ENCODE results near the gene DEGS2. TPM values are rescaled to one million over a fixed set of nuclear protein-coding genes. Genes with fewer than 3 reads are reported as not detected.

Gene DEGS2
- total and polyA plus RNA-seq, 4 experiments from 2014 or later: 0.14 to 0.81 TPM; not detected in 2

DNA sequence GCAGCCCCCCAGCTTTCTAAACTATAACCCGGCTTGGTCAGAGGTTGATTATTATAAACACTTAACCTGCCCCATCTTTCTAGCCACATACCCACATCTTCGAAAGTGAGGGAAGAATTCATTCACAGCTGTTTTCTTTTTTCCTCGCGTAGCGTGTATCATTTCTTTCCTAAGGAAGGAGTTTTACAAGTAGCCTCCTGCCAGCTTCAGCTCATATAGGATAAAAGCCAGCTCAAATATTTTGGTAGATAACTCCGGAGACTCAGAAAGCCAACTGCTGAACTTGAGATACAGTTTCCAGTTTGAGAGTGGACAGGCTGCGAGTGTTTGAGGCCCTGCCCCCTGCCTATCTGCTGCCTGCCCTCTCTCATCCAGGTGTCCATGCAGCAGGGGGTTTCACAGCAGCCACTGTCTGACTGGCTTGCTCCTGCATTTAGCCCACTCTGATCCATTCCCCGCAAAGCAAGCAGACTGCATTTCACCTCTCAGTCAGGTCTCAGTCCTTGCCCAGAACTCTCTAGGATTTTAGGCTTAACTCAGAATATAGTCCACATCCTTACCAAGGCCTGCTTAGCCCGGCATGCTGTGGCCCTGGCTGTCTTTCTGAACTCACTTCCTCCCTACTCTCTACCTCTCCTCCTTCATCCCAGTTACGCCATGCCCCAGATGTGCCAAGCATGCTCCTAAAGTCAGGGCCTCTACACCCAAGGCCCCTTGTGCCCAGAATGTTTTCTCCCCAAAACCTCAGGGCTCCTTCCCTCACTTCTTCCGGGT lies 47.3 kb downstream of the DEGS2 start:
- no peaks in the 10 kb centered on the region for H3K27me3 ChIP-seq (ENCODE audit: insufficient read depth, low read length)
- POLR2A ChIA-PET (ENCODE audit: partially characterized antibody): interaction anchor here (1.0 to 34.5 kb wide), 3 partner anchors 29 to 81 kb away, joined by 3 to 941 read pairs (median 410); partner anchors contain the start of gene EVL
- H3K4me3 Mint-ChIP-seq: peak overlapping the region in 1 of 8 donors; percentile 35
- H3K36me3 Mint-ChIP-seq: peaks cover 54 to 86% of the 10 kb centered on the region in 2 donors
- peaks cover 33 to 56% (median 43%) of the 10 kb centered on the region in 4 donors for H3K4me1 Mint-ChIP-seq
- H3K27me3 Mint-ChIP-seq: no peaks in the 10 kb centered on the region
- H3K36me3 ChIP-seq (ENCODE audit: insufficient read depth, low read length): peaks cover 89% of the 10 kb centered on the region
- intact Hi-C loops (cut with micrococcal nuclease): no loop called here
- H3K9me3 Mint-ChIP-seq: no peaks in the 10 kb centered on the region
- DNase-seq: no peak
- H3K9me3 ChIP-seq (ENCODE audit: control insufficient read depth in 1 of 2, low read length in 2 of 2): no peaks in the 10 kb centered on the region
- no peak overlapping the region for H3K4me3 ChIP-seq (ENCODE audit: low read length in 2 of 2)
- peaks cover 43% of the 10 kb centered on the region for H3K4me1 ChIP-seq (ENCODE audit: insufficient read depth, low read length)
- peak overlapping the region; percentile 63 to 93 (median 86) for H3K27ac Mint-ChIP-seq
- CTCF ChIA-PET (ENCODE audit: partially characterized antibody): interaction anchor here (1.2 to 49.4 kb wide), 4 partner anchors 9 to 56 kb away, joined by 3 to 1350 read pairs (median 66); partner anchors contain the start of gene EVL
- no peak overlapping the region for H3K27ac ChIP-seq (ENCODE audit: low read depth, low read length)

DNA sequence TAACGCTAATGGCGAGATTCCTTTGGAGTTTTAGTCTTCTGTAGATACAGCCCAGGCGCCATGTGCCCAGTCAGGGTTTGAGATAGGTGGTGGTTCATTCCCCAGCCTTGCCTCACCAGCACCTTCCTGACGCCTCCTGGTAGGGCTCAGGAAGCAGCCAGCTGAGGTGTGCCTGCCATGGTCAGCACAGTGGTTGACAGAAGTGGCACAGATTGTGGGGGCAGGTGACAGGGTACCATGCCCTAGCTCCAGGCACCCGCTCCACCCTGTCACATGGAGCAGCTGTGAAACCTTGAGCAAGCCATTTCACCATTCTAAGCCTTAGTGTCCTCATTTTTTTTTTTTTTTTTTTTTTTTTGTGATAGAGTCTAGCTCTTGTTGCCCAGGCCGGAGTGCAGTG lies 48.6 kb downstream of the DEGS2 start:
- Histone ChIP-seq H3K36me3 (ENCODE audit: insufficient read depth, low read length) (peaks cover 86% of the 10 kb centered on the region), H3K27me3 (ENCODE audit: insufficient read depth, low read length) (no peaks in the 10 kb centered on the region), H3K27ac (ENCODE audit: low read depth, low read length) (peak overlapping the region; percentile 1), H3K4me1 (ENCODE audit: insufficient read depth, low read length) (peaks cover 56% of the 10 kb centered on the region), H3K9me3 (ENCODE audit: control insufficient read depth in 1 of 2, low read length in 2 of 2) (no peaks in the 10 kb centered on the region), H3K4me3 (ENCODE audit: low read length in 2 of 2) (no peak overlapping the region)
- intact Hi-C loops (cut with micrococcal nuclease): no loop called here
- peaks cover 55 to 88% of the 10 kb centered on the region in 2 donors for H3K36me3 Mint-ChIP-seq
- no peaks in the 10 kb centered on the region for H3K27me3 Mint-ChIP-seq
- no peaks in the 10 kb centered on the region for H3K9me3 Mint-ChIP-seq
- no peak overlapping the region for H3K4me3 Mint-ChIP-seq
- ChIA-PET POLR2A (ENCODE audit: partially characterized antibody) (interaction anchor here (0.9 to 34.5 kb wide), 5 partner anchors 8 to 82 kb away, joined by 3 to 941 read pairs (median 5); partner anchors contain the start of gene EVL), CTCF (ENCODE audit: partially characterized antibody) (interaction anchor here (0.7 to 49.4 kb wide), 4 partner anchors 27 to 82 kb away, joined by 3 to 1350 read pairs (median 66); partner anchors contain the start of gene EVL)
- peak overlapping the region in 3 of 7 donors; percentile 22 to 95 (median 51) for H3K27ac Mint-ChIP-seq
- H3K4me1 Mint-ChIP-seq: peaks cover 43 to 64% (median 51%) of the 10 kb centered on the region in 4 donors
- DNase-seq: no peak

- H3K27ac Mint-ChIP-seq: peak overlapping the region in 3 of 7 donors; percentile 37 to 96 (median 95)
- H3K27me3 Mint-ChIP-seq: no peaks in the 10 kb centered on the region
- ChIA-PET POLR2A (ENCODE audit: partially characterized antibody) (interaction anchor here (0.9 to 34.5 kb wide), 5 partner anchors 9 to 127 kb away, joined by 3 to 941 read pairs (median 5); partner anchors contain the start of gene EVL), CTCF (ENCODE audit: partially characterized antibody) (interaction anchor here (1.9 to 49.4 kb wide), 7 partner anchors 13 to 127 kb away, joined by 6 to 1350 read pairs (median 23); partner anchors contain the start of gene EVL)
- no peaks in the 10 kb centered on the region for H3K9me3 ChIP-seq (ENCODE audit: control insufficient read depth in 1 of 2, low read length in 2 of 2)
- no peak overlapping the region for H3K4me3 ChIP-seq (ENCODE audit: low read length in 2 of 2)
- peak overlapping the region in 1 of 8 donors; percentile 10 for H3K4me3 Mint-ChIP-seq
- H3K9me3 Mint-ChIP-seq: no peaks in the 10 kb centered on the region
- intact Hi-C loops (cut with micrococcal nuclease): no loop called here
- no peak for DNase-seq
- peaks cover 51 to 77% (median 62%) of the 10 kb centered on the region in 4 donors for H3K4me1 Mint-ChIP-seq
- H3K4me1 ChIP-seq (ENCODE audit: insufficient read depth, low read length): peaks cover 68% of the 10 kb centered on the region
- H3K27me3 ChIP-seq (ENCODE audit: insufficient read depth, low read length): no peaks in the 10 kb centered on the region
- H3K36me3 Mint-ChIP-seq: peaks cover 52 to 88% of the 10 kb centered on the region in 2 donors
- H3K27ac ChIP-seq (ENCODE audit: low read depth, low read length): no peak overlapping the region
- H3K36me3 ChIP-seq (ENCODE audit: insufficient read depth, low read length): peaks cover 83% of the 10 kb centered on the region
Measured at GRCh38 chr14:100109594-100109955, 49.9 kb downstream of the DEGS2 start.

- peaks cover 57 to 90% of the 10 kb centered on the region in 2 donors for H3K36me3 Mint-ChIP-seq
- peaks cover 74% of the 10 kb centered on the region for H3K4me1 ChIP-seq (ENCODE audit: insufficient read depth, low read length)
- CTCF ChIA-PET (ENCODE audit: partially characterized antibody): interaction anchor here (1.4 to 49.4 kb wide), 13 partner anchors 8 to 126 kb away, joined by 3 to 1350 read pairs (median 8); partner anchors contain the start of gene EVL
- intact Hi-C loops (cut with micrococcal nuclease): loop anchor here (1.0 kb wide), 5 partner anchors 33 to 127 kb away; no protein-coding TSS in a partner anchor
- DNase-seq: no peak
- peaks cover 83% of the 10 kb centered on the region for H3K36me3 ChIP-seq (ENCODE audit: insufficient read depth, low read length)
- peaks cover 57 to 82% (median 67%) of the 10 kb centered on the region in 4 donors for H3K4me1 Mint-ChIP-seq
- no peaks in the 10 kb centered on the region for H3K27me3 ChIP-seq (ENCODE audit: insufficient read depth, low read length)
- no peaks in the 10 kb centered on the region for H3K9me3 ChIP-seq (ENCODE audit: control insufficient read depth in 1 of 2, low read length in 2 of 2)
- peak overlapping the region; percentile 67 for H3K27ac ChIP-seq (ENCODE audit: low read depth, low read length)
- POLR2A ChIA-PET (ENCODE audit: partially characterized antibody): interaction anchor here (0.9 to 34.5 kb wide), 12 partner anchors 8 to 127 kb away, joined by 3 to 941 read pairs (median 4); partner anchors contain the start of gene EVL
- peak overlapping the region in 4 of 8 donors; percentile 4 to 79 (median 68) for H3K4me3 Mint-ChIP-seq
- peak overlapping the region; percentile 90 to 96 (median 96) for H3K27ac Mint-ChIP-seq
- H3K4me3 ChIP-seq (ENCODE audit: low read length in 2 of 2): no peak overlapping the region
- H3K9me3 Mint-ChIP-seq: no peaks in the 10 kb centered on the region
- no peaks in the 10 kb centered on the region for H3K27me3 Mint-ChIP-seq
Measured at GRCh38 chr14:100108840-100109593, 50.4 kb downstream of the DEGS2 start.

GRCh38 chr14:100108042-100108825 lies 51.2 kb downstream of the DEGS2 start:
- no peaks in the 10 kb centered on the region for H3K27me3 ChIP-seq (ENCODE audit: insufficient read depth, low read length)
- intact Hi-C loops (cut with micrococcal nuclease): loop anchor here (1.0 kb wide), 5 partner anchors 32 to 126 kb away; no protein-coding TSS in a partner anchor
- H3K27ac ChIP-seq (ENCODE audit: low read depth, low read length): peak overlapping the region; percentile 67
- H3K27me3 Mint-ChIP-seq: no peaks in the 10 kb centered on the region
- H3K4me1 ChIP-seq (ENCODE audit: insufficient read depth, low read length): peaks cover 75% of the 10 kb centered on the region
- peaks cover 64 to 83% (median 71%) of the 10 kb centered on the region in 4 donors for H3K4me1 Mint-ChIP-seq
- no peaks in the 10 kb centered on the region for H3K9me3 ChIP-seq (ENCODE audit: control insufficient read depth in 1 of 2, low read length in 2 of 2)
- no peaks in the 10 kb centered on the region for H3K9me3 Mint-ChIP-seq
- DNase-seq: peak; percentile 78 to 87 (median 83)
- H3K4me3 Mint-ChIP-seq: peak overlapping the region; percentile 24 to 79 (median 60)
- peaks cover 82% of the 10 kb centered on the region for H3K36me3 ChIP-seq (ENCODE audit: insufficient read depth, low read length)
- POLR2A ChIA-PET (ENCODE audit: partially characterized antibody): interaction anchor here (1.2 to 34.5 kb wide), 12 partner anchors 8 to 133 kb away, joined by 3 to 941 read pairs (median 4); partner anchors contain the start of gene EVL
- H3K27ac Mint-ChIP-seq: peak overlapping the region; percentile 95 to 98 (median 96)
- peaks cover 60 to 90% of the 10 kb centered on the region in 2 donors for H3K36me3 Mint-ChIP-seq
- H3K4me3 ChIP-seq (ENCODE audit: low read length in 2 of 2): no peak overlapping the region
- CTCF ChIA-PET (ENCODE audit: partially characterized antibody): interaction anchor here (0.7 to 49.4 kb wide), 20 partner anchors 9 to 126 kb away, joined by 3 to 1350 read pairs (median 6); partner anchors contain the start of gene EVL

DNA sequence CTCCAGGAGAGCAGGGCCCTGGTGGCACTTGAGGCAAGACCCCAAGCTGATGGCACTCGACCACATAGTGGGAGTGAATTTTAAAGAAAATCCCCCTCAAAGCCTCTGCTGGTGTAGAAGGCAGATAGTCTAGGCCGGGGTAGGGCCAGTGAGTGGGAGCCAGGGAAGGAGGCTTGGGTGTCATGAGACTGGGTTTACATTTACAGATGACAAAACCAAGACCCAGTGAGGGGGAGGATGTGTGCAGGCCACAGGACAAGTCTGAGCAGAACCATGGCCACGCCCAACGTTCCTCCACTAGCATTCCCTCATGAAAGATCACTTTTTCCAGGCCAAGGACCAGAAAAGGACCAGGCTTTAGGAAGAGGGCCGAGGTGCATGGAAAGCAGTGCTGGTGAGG lies 52.2 kb downstream of the DEGS2 start:
- H3K27ac Mint-ChIP-seq: peak overlapping the region; percentile 95 to 98 (median 96)
- POLR2A ChIA-PET (ENCODE audit: partially characterized antibody): interaction anchor here (1.3 to 34.5 kb wide), 6 partner anchors 8 to 134 kb away, joined by 3 to 941 read pairs (median 6); partner anchors contain the start of gene EVL
- intact Hi-C loops (cut with micrococcal nuclease): loop anchor here (2.0 kb wide), 1 partner anchor 16 kb away; no protein-coding TSS in a partner anchor

More for the DNA sequence above, 52.2 kb downstream of the DEGS2 start:
- Mint-ChIP-seq H3K36me3 (peaks cover 57 to 90% of the 10 kb centered on the region in 2 donors), H3K27me3 (no peaks in the 10 kb centered on the region), H3K4me1 (peaks cover 62 to 83% (median 71%) of the 10 kb centered on the region in 4 donors), H3K4me3 (peak overlapping the region in 7 of 8 donors; percentile 9 to 85 (median 73)), H3K9me3 (no peaks in the 10 kb centered on the region)
- CTCF ChIA-PET (ENCODE audit: partially characterized antibody): interaction anchor here (0.8 to 49.4 kb wide), 13 partner anchors 8 to 125 kb away, joined by 3 to 1350 read pairs (median 7); partner anchors contain the start of gene EVL
- peak overlapping the region; percentile 67 for H3K27ac ChIP-seq (ENCODE audit: low read depth, low read length)
- no peaks in the 10 kb centered on the region for H3K27me3 ChIP-seq (ENCODE audit: insufficient read depth, low read length)
- DNase-seq: peak in 1 of 5 donors; percentile 46
- H3K4me3 ChIP-seq (ENCODE audit: low read length in 2 of 2): no peak overlapping the region
- H3K4me1 ChIP-seq (ENCODE audit: insufficient read depth, low read length): peaks cover 77% of the 10 kb centered on the region
- peaks cover 79% of the 10 kb centered on the region for H3K36me3 ChIP-seq (ENCODE audit: insufficient read depth, low read length)
- no peaks in the 10 kb centered on the region for H3K9me3 ChIP-seq (ENCODE audit: control insufficient read depth in 1 of 2, low read length in 2 of 2)
